Bronchial epithelial cell (primary cell): ENCODE measurements around the gene ZNF709. TPM values are rescaled to one million over a fixed set of nuclear protein-coding genes. Genes with fewer than 3 reads are reported as not detected.

Experiments used
- DNase-seq: peaks from one replicate; pipeline ENCODE4 v3.0.0-alpha.2; 2010; ENCODE audit warnings: low read depth
- FAIRE-seq: peaks from 2 replicates; lab custom pipeline; 2011; peaks lifted over from hg19 to GRCh38; lab: Jason Lieb, UNC
- H3K27me3 ChIP-seq: 2 replicates; pipeline ENCODE4 v1.5.1; 2011; ENCODE audit warnings: low read length; ENCODE audit not compliant: control insufficient read depth, insufficient read depth
- H3K36me3 ChIP-seq: 2 replicates; pipeline ENCODE4 v1.5.1; 2011; ENCODE audit warnings: low read length; ENCODE audit not compliant: control insufficient read depth, insufficient read depth
- H3K4me3 ChIP-seq: 2 replicates; pipeline ENCODE4 v1.5.1; 2011; ENCODE audit warnings: mild to moderate bottlenecking, low read depth, low read length, control low read depth
- CTCF ChIP-seq: IDR thresholded peaks from 2 replicates; pipeline ENCODE4 v1.5.1; 2011; ENCODE audit warnings: mild to moderate bottlenecking, moderate library complexity, low read length, control low read depth, inconsistent platforms; ENCODE audit not compliant: insufficient read depth, severe bottlenecking
- total RNA-seq: library from RNA; depleted of rRNA; stranded (reverse); fragments of >200 nt; gene quantifications from 2 replicates; pipeline ENCODE4 v1.2.1, GENCODE V29; 2014

ZNF709 gene
- total RNA-seq, 1 donor from 2014 or later: 0.26 TPM

GRCh38 chr19:12411893-12412292 lies 72.7 kb downstream of the ZNF709 start:
- H3K36me3 ChIP-seq: no peaks in the 10 kb centered on the region
- H3K4me3 ChIP-seq: no peak overlapping the region
- no peak for TF ChIP-seq CTCF
- FAIRE-seq (no peak), DNase-seq (no peak)
- H3K27me3 ChIP-seq: no peaks in the 10 kb centered on the region

Other genes starting within 250 kb of the ZNF709 start
- 7.4 and 10.5 TPM in 2 replicates for gene ZNF44, start 189.9 kb downstream of the ZNF709 start, total RNA-seq
- 2.4 and 4.6 TPM in 2 replicates for gene ZNF563, start 151.2 kb downstream of the ZNF709 start, total RNA-seq
- gene ZNF442, start 119.1 kb downstream of the ZNF709 start, total RNA-seq: 3.9 and 6.3 TPM in 2 replicates
- 2.6 and 2.7 TPM in 2 replicates for gene ZNF799, start 83.5 kb downstream of the ZNF709 start, total RNA-seq
- gene ZNF443, start 43.8 kb downstream of the ZNF709 start, total RNA-seq: 2.4 and 3.4 TPM in 2 replicates
- gene ZNF564, start 66.7 kb upstream of the ZNF709 start, total RNA-seq: 7.4 and 9.0 TPM in 2 replicates
- gene ZNF490, start 126.0 kb upstream of the ZNF709 start, total RNA-seq: 5.8 and 7.9 TPM in 2 replicates
- 11.1 and 11.8 TPM in 2 replicates for gene ZNF791, start 126.1 kb upstream of the ZNF709 start, total RNA-seq
- 29.8 and 32.1 TPM in 2 replicates for gene MAN2B1, start 181.9 kb upstream of the ZNF709 start, total RNA-seq
- 13.8 and 21.1 TPM in 2 replicates for gene WDR83, start 182.0 kb upstream of the ZNF709 start, total RNA-seq
- 47.4 and 94.5 TPM in 2 replicates for gene DHPS, start 197.1 kb upstream of the ZNF709 start, total RNA-seq
- not detected in 2 replicates for gene GNG14, start 203.2 kb upstream of the ZNF709 start, total RNA-seq
- gene FBXW9, start 211.8 kb upstream of the ZNF709 start, total RNA-seq: 5.4 and 6.1 TPM in 2 replicates
- 16.8 and 28.0 TPM in 2 replicates for gene TNPO2, start 239.1 kb upstream of the ZNF709 start, total RNA-seq
- 177 and 201 TPM in 2 replicates for gene TRIR, start 249.9 kb upstream of the ZNF709 start, total RNA-seq